HEK293T (cell line): ENCODE measurements around the gene JAK1.

Experiments used
- ARNT ChIP-seq: fragments of 450-650 bp; IDR thresholded peaks from 2 replicates; pipeline ENCODE4 v1.6.1; 2017; ENCODE audit warnings: mild to moderate bottlenecking
- ELF4 ChIP-seq: fragments of 450-650 bp; IDR thresholded peaks from 2 replicates; pipeline ENCODE4 v1.6.1; 2017; ENCODE audit warnings: antibody characterized with exemption
- FOXA1 ChIP-seq: fragments of 450-650 bp; IDR thresholded peaks from 2 replicates; pipeline ENCODE4 v1.6.1; 2016; ENCODE audit warnings: mild to moderate bottlenecking
- FOXK2 ChIP-seq: fragments of 450-650 bp; IDR thresholded peaks from 2 replicates; pipeline ENCODE4 v1.6.1; 2016; ENCODE audit warnings: mild to moderate bottlenecking
- FOXM1 ChIP-seq: fragments of 450-650 bp; IDR thresholded peaks from 2 replicates; pipeline ENCODE4 v1.6.1; 2017; ENCODE audit warnings: mild to moderate bottlenecking, borderline replicate concordance
- L3MBTL2 ChIP-seq: fragments of 450-650 bp; conservative IDR thresholded peaks from 2 replicates; pipeline ENCODE4 v1.6.1; 2016; ENCODE audit warnings: mild to moderate bottlenecking
- SP1 ChIP-seq: fragments of 450-650 bp; IDR thresholded peaks from 2 replicates; pipeline ENCODE4 v1.6.1; 2017
- SUZ12 ChIP-seq: fragments of 450-650 bp; IDR thresholded peaks from 2 replicates; pipeline ENCODE4 v1.6.1; 2016; ENCODE audit warnings: mild to moderate bottlenecking
- TARDBP ChIP-seq: fragments of 450-650 bp; IDR thresholded peaks from 2 replicates; pipeline ENCODE4 v1.6.1; 2016

- TF ChIP-seq SP1, result no peak
- TF ChIP-seq ARNT, result no peak
- no peak for TF ChIP-seq ELF4
- TF ChIP-seq FOXK2, result no peak
- no peak for TF ChIP-seq TARDBP
- no peak for TF ChIP-seq FOXA1
- no peak for TF ChIP-seq FOXM1
- TF ChIP-seq SUZ12, result no peak
- no peak for TF ChIP-seq L3MBTL2
These were observed 3.1 kb upstream of the JAK1 start for GRCh38 chr1:64969305-64970046.
